Mucosa of rectum (tissue), 2 donors: ENCODE data around the gene DEPDC4.

ENCODE experiments used
- H3K27ac ChIP-seq, 2 donors: one replicate each; pipeline ENCODE4 v1.7.0; 2013; ENCODE audit warnings: inconsistent platforms in 2 of 2, low read depth in 2 of 2, low read length in 2 of 2
- H3K27me3 ChIP-seq, 2 donors: one replicate each; pipeline ENCODE4 v1.7.0; 2013; ENCODE audit warnings: low read length in 2 of 2; ENCODE audit not compliant: control insufficient read depth in 2 of 2, insufficient read depth in 2 of 2
- H3K36me3 ChIP-seq, 2 donors: one replicate each; pipeline ENCODE4 v1.7.0; 2013; ENCODE audit warnings: low read length in 2 of 2; ENCODE audit not compliant: control insufficient read depth in 2 of 2, insufficient read depth in 2 of 2
- H3K4me1 ChIP-seq, 2 donors: one replicate each; pipeline ENCODE4 v1.7.0; 2013; ENCODE audit warnings: low read length in 2 of 2, mild to moderate bottlenecking in 1 of 2; ENCODE audit not compliant: control insufficient read depth in 2 of 2, insufficient read depth in 2 of 2
- H3K4me3 ChIP-seq, 2 donors: one replicate each; pipeline ENCODE4 v1.7.0; 2013; ENCODE audit warnings: low read length in 2 of 2
- H3K9ac ChIP-seq, 2 donors: one replicate each; pipeline ENCODE4 v1.7.0; 2013; ENCODE audit warnings: low read length in 2 of 2, low read depth in 1 of 2, mild to moderate bottlenecking in 1 of 2
- H3K9me3 ChIP-seq, 2 donors: one replicate each; pipeline ENCODE4 v1.7.0; 2013; ENCODE audit warnings: low read length in 2 of 2; ENCODE audit not compliant: control insufficient read depth in 2 of 2
- donor health status: healthy.
- donor health status: Normal muscosa, but diverticular disease.

The DEPDC4 gene

DNA sequence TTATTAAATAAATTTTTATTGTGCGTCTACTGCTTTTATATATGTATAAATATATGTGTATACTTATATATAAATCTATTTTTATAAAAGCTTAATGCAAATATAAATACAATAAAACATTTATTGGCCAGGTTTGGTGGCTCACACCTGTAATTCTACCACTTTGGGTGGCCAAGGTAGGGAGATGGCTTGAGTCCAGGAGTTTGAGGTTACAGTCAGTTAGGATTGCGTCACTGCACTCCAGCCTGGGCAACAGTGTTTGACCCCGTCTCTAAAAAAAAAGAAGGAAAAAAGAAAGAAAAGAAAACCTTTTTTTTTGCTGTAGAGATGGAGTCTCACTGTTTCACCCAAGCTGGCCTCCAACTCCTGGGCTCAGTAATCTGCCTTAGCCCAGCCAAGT, 45.4 kb downstream of the DEPDC4 start:
- Histone ChIP-seq H3K9me3 (no peaks in the 10 kb centered on the region), H3K36me3 (peaks cover 21 to 24% of the 10 kb centered on the region in 2 donors), H3K9ac (no peak overlapping the region), H3K4me1 (no peaks in the 10 kb centered on the region), H3K27me3 (no peaks in the 10 kb centered on the region), H3K27ac (no peak overlapping the region), H3K4me3 (no peak overlapping the region)

GRCh38 chr12:100219328-100220109, 47.4 kb downstream of the DEPDC4 start:
- peaks cover 16 to 17% of the 10 kb centered on the region in 2 donors for H3K36me3 ChIP-seq
- H3K27me3 ChIP-seq: no peaks in the 10 kb centered on the region
- H3K4me3 ChIP-seq: no peak overlapping the region
- H3K27ac ChIP-seq: no peak overlapping the region
- no peak overlapping the region for H3K9ac ChIP-seq
- H3K4me1 ChIP-seq: no peaks in the 10 kb centered on the region
- no peaks in the 10 kb centered on the region for H3K9me3 ChIP-seq

DNA sequence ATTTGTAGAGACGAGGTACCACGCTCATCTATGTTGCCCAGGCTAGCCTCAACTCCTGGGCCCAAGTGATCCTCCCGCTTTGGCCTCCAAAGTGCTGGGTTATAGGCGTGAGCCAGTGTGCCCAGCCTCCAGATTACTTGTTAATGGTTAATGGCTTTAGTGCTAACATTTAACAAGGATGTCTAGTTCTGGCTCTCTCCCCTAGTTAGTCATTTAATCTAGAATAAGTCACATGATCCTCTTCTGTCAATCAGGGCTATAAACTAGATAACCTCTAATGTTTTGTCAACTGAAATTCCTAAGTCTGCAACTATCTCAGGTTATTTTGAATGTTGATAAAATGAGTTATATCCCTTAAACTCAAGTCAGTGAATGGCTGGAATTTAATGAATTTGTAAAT, 50.5 kb downstream of the DEPDC4 start:
- H3K27me3 ChIP-seq: no peaks in the 10 kb centered on the region
- H3K27ac ChIP-seq: no peak overlapping the region
- peaks cover 14 to 24% of the 10 kb centered on the region in 2 donors for H3K36me3 ChIP-seq

GRCh38 chr12:100215209-100215608, 51.7 kb downstream of the DEPDC4 start:
- H3K36me3 ChIP-seq: peaks cover 22 to 30% of the 10 kb centered on the region in 2 donors
- H3K27ac ChIP-seq: peak overlapping the region in 1 of 2 donors; percentile 15
- H3K4me3 ChIP-seq: no peak overlapping the region
- H3K9ac ChIP-seq: no peak overlapping the region
- no peaks in the 10 kb centered on the region for H3K4me1 ChIP-seq
- no peaks in the 10 kb centered on the region for H3K9me3 ChIP-seq
- H3K27me3 ChIP-seq: no peaks in the 10 kb centered on the region

More for the DNA sequence above, 50.5 kb downstream of the DEPDC4 start:
- no peak overlapping the region for H3K4me3 ChIP-seq
- H3K4me1 ChIP-seq: no peaks in the 10 kb centered on the region
- H3K9ac ChIP-seq: no peak overlapping the region
- H3K9me3 ChIP-seq: no peaks in the 10 kb centered on the region

- H3K36me3 ChIP-seq: peaks cover 17 to 36% of the 10 kb centered on the region in 2 donors
- H3K9me3 ChIP-seq: no peaks in the 10 kb centered on the region
- H3K4me1 ChIP-seq: no peaks in the 10 kb centered on the region
- peak overlapping the region in 1 of 2 donors; percentile 15 for H3K27ac ChIP-seq
- H3K27me3 ChIP-seq: no peaks in the 10 kb centered on the region
- H3K9ac ChIP-seq: no peak overlapping the region
- H3K4me3 ChIP-seq: no peak overlapping the region
Observed at GRCh38 chr12:100214518-100214917, 52.4 kb downstream of the DEPDC4 start.

DNA sequence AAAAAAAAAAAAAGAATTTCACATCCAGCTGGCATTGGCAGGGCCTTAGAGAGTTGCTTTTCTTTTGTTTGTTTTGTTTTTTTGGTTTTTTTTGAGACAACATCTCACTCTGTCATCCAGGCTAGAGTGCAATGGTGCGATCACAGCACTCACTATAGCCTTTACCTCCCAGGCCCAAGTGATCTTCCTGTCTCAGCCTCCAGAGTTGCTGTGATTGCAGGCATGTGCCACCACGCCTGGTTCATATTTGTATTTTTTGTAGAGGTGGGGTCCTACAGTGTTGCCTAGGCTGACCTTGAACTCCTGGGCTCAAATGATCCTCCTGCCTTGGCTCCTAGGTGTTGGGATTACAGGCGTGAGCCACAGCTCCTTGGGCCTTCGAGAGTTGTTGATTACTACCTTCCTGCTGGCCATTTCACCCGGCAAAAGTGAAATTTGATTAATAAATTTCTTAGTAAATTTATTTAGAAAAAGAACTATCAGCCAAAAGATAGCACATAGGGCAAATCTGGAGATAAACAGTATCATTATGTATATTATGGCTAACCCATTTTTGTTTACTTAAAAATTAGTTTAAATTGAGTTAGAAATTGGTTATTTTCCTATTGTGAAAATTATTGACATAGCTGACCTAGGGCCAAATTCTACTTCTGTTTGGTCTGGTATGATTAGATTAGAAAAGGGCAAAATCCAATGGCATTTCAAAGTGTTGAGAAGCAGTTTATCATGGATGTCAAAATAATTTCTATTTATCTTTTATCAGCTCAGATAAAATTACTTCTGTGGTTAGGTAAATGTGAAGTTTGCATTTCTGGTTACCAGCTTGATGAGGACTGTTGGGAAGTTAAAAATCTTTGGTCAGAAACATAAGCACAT, 53.6 kb downstream of the DEPDC4 start:
- no peak overlapping the region for H3K4me3 ChIP-seq
- peaks cover 26 to 40% of the 10 kb centered on the region in 2 donors for H3K36me3 ChIP-seq
- H3K4me1 ChIP-seq: no peaks in the 10 kb centered on the region
- no peaks in the 10 kb centered on the region for H3K27me3 ChIP-seq
- no peak overlapping the region for H3K9ac ChIP-seq
- no peak overlapping the region for H3K27ac ChIP-seq
- no peaks in the 10 kb centered on the region for H3K9me3 ChIP-seq

DNA sequence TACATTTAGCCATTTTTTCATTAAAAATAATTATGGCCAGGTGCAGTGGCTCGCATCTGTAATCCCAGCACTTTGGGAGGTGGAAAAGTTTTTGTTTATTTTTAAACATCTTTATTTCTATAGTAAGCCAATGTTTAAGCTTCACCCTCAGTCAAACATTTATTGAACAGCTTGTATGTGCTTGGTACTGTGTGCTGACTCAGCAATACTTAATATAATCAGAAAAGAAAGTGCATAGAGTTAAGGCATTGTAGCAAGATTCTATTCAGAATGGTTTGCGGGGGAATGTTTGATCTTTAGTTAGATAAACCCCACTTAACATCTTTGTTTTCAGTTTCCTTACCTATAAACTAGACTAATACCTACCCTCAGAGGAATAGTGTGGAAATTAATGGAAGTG, 55.2 kb downstream of the DEPDC4 start:
- no peaks in the 10 kb centered on the region for H3K9me3 ChIP-seq
- H3K4me3 ChIP-seq: no peak overlapping the region
- H3K27ac ChIP-seq: no peak overlapping the region
- no peaks in the 10 kb centered on the region for H3K4me1 ChIP-seq
- H3K27me3 ChIP-seq: no peaks in the 10 kb centered on the region
- H3K9ac ChIP-seq: no peak overlapping the region
- peaks cover 33 to 40% of the 10 kb centered on the region in 2 donors for H3K36me3 ChIP-seq

- Histone ChIP-seq H3K27me3 (no peaks in the 10 kb centered on the region), H3K4me3 (no peak overlapping the region), H3K4me1 (no peaks in the 10 kb centered on the region), H3K9ac (no peak overlapping the region), H3K36me3 (peaks cover 33 to 35% of the 10 kb centered on the region in 2 donors), H3K9me3 (no peaks in the 10 kb centered on the region), H3K27ac (no peak overlapping the region)
Observed at GRCh38 chr12:100208834-100209233, 58.0 kb downstream of the DEPDC4 start.

DNA sequence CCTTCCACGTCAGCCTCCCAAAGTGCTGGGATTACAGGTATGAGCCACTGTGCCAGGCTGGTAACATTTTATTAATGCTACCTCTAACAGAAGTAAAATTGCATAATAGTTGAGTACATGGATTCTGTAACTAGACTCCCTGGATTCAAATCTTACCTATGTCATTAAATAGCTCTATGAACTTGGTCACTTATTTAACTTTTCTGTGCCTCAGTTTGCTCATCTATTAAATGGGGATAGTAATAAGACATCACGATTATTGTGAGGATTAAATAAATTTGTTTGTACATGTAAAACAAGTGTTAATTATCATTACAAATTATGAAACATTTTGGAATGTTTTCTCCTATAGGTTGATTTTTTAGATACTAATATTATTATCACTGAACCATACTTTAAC, 59.6 kb downstream of the DEPDC4 start:
- Histone ChIP-seq H3K4me1 (no peaks in the 10 kb centered on the region), H3K4me3 (no peak overlapping the region), H3K27me3 (no peaks in the 10 kb centered on the region), H3K9ac (no peak overlapping the region), H3K36me3 (peaks cover 30% of the 10 kb centered on the region in 2 donors), H3K27ac (no peak overlapping the region), H3K9me3 (no peaks in the 10 kb centered on the region)
